H9 (cell line): ENCODE results near the gene BCAR3. TPM values are rescaled to one million over a fixed set of nuclear protein-coding genes. Genes with fewer than 3 reads are reported as not detected.

ENCODE experiments used
- DNase-seq: peaks from one replicate; pipeline ENCODE4 v3.0.0-alpha.2; 2017
- H2AFZ ChIP-seq: one replicate; pipeline ENCODE4 v1.6.1; 2013; ENCODE audit warnings: mild to moderate bottlenecking, low read length, control low read depth, moderate library complexity
- H2AK5ac ChIP-seq: 2 replicates; pipeline ENCODE4 v1.6.1; 2013; ENCODE audit warnings: low read length, control low read depth, mixed read lengths; ENCODE audit not compliant: insufficient read length
- H2BK120ac ChIP-seq: one replicate; pipeline ENCODE4 v1.6.1; 2013; ENCODE audit warnings: low read depth, mild to moderate bottlenecking, low read length, control low read depth, inconsistent platforms; ENCODE audit not compliant: poor library complexity, severe bottlenecking
- H2BK12ac ChIP-seq: 2 replicates; pipeline ENCODE4 v1.6.1; 2013; ENCODE audit warnings: low read length, control low read depth, mixed read lengths, low read depth; ENCODE audit not compliant: insufficient read length
- H2BK15ac ChIP-seq: 2 replicates; pipeline ENCODE4 v1.6.1; 2013; ENCODE audit warnings: low read depth, low read length, control low read depth
- H2BK20ac ChIP-seq: one replicate; pipeline ENCODE4 v1.6.1; 2013; ENCODE audit warnings: low read depth, mild to moderate bottlenecking, low read length, control low read depth, inconsistent platforms; ENCODE audit not compliant: poor library complexity, severe bottlenecking
- H2BK5ac ChIP-seq: 2 replicates; pipeline ENCODE4 v1.6.1; 2013; ENCODE audit warnings: low read length, control low read depth, mixed read lengths; ENCODE audit not compliant: insufficient read length
- H3K14ac ChIP-seq: 2 replicates; pipeline ENCODE4 v1.6.1; 2013; ENCODE audit warnings: low read length, control low read depth; ENCODE audit not compliant: insufficient read depth
- H3K18ac ChIP-seq: 2 replicates; pipeline ENCODE4 v1.6.1; 2013; ENCODE audit warnings: low read depth, mild to moderate bottlenecking, mixed read lengths, low read length, control low read depth; ENCODE audit not compliant: insufficient read length
- H3K23ac ChIP-seq: 2 replicates; pipeline ENCODE4 v1.6.1; 2013; ENCODE audit warnings: low read length, control low read depth, mixed read lengths, low read depth; ENCODE audit not compliant: insufficient read length
- H3K23me2 ChIP-seq: 2 replicates; pipeline ENCODE4 v1.6.1; 2013; ENCODE audit warnings: low read depth, mild to moderate bottlenecking, mixed read lengths, low read length, control low read depth; ENCODE audit not compliant: insufficient read length, poor library complexity, severe bottlenecking
- H3K27ac ChIP-seq: 2 replicates; pipeline ENCODE4 v1.5.1; 2013; ENCODE audit warnings: low read length, control low read depth, mixed read lengths, low read depth; ENCODE audit not compliant: insufficient read length
- H3K27me3 ChIP-seq: 2 replicates; pipeline ENCODE4 v1.6.1; 2013; ENCODE audit warnings: low read length, control low read depth, inconsistent platforms; ENCODE audit not compliant: insufficient read depth
- H3K4ac ChIP-seq: 2 replicates; pipeline ENCODE4 v1.6.1; 2013; ENCODE audit warnings: low read depth, mild to moderate bottlenecking, control low read depth, inconsistent platforms, low read length, moderate library complexity
- H3K4me1 ChIP-seq: 2 replicates; pipeline ENCODE4 v1.6.1; 2013; ENCODE audit warnings: low read length, control low read depth, inconsistent platforms; ENCODE audit not compliant: insufficient read depth
- H3K4me2 ChIP-seq: 2 replicates; pipeline ENCODE4 v1.6.1; 2013; ENCODE audit warnings: low read length, control low read depth, mixed read lengths; ENCODE audit not compliant: insufficient read length, insufficient read depth
- H3K56ac ChIP-seq: 2 replicates; pipeline ENCODE4 v1.6.1; 2013; ENCODE audit warnings: low read depth, mild to moderate bottlenecking, mixed read lengths, low read length, control low read depth; ENCODE audit not compliant: insufficient read length
- H3K79me1 ChIP-seq: 2 replicates; pipeline ENCODE4 v1.6.1; 2013; ENCODE audit warnings: low read depth, mild to moderate bottlenecking, moderate library complexity, low read length, control low read depth, inconsistent platforms; ENCODE audit not compliant: insufficient read depth, poor library complexity, severe bottlenecking
- H3K79me2 ChIP-seq: 2 replicates; pipeline ENCODE4 v1.6.1; 2013; ENCODE audit warnings: low read length, control low read depth, inconsistent platforms; ENCODE audit not compliant: insufficient read depth
- H3K9ac ChIP-seq: 2 replicates; pipeline ENCODE4 v1.6.1; 2013; ENCODE audit warnings: low read length, control low read depth, mixed read lengths; ENCODE audit not compliant: insufficient read length; ENCODE audit errors: extremely low read depth
- H3K9me3 ChIP-seq: one replicate; pipeline ENCODE4 v1.6.1; 2013; ENCODE audit warnings: low read depth, low read length, inconsistent platforms; ENCODE audit not compliant: control insufficient read depth
- H3T11ph ChIP-seq: one replicate; pipeline ENCODE4 v1.6.1; 2013; ENCODE audit warnings: mild to moderate bottlenecking, low read length, control low read depth, inconsistent platforms
- H4K20me1 ChIP-seq: one replicate; pipeline ENCODE4 v1.6.1; 2013; ENCODE audit not compliant: control insufficient read depth, insufficient read length, insufficient read depth
- H4K5ac ChIP-seq: 2 replicates; pipeline ENCODE4 v1.6.1; 2013; ENCODE audit warnings: low read depth, mild to moderate bottlenecking, mixed read lengths, low read length, control low read depth; ENCODE audit not compliant: insufficient read length
- H4K8ac ChIP-seq: replicated peaks from 2 replicates; pipeline ENCODE4 v1.6.1; 2013; ENCODE audit warnings: low read length, control low read depth, mixed read lengths, low read depth; ENCODE audit not compliant: insufficient read length
- H4K91ac ChIP-seq: 2 replicates; pipeline ENCODE4 v1.6.1; 2013; ENCODE audit warnings: low read depth, mild to moderate bottlenecking, moderate library complexity, mixed read lengths, low read length, control low read depth; ENCODE audit not compliant: insufficient read length
- H3K27ac Mint-ChIP-seq, 3 experiments: 2 replicates in 2 of 3; 3 replicates in 1 of 3; pipeline ENCODE4 v1.8.0; 2020 to 2021; ENCODE audit warnings: mixed read lengths in 3 of 3, mild to moderate bottlenecking in 1 of 3, moderate library complexity in 1 of 3
- H3K27me3 Mint-ChIP-seq: 2 replicates; pipeline ENCODE4 v1.8.0; 2021; ENCODE audit warnings: low read depth, mild to moderate bottlenecking, moderate library complexity, mixed read lengths
- H3K36me3 Mint-ChIP-seq, 3 experiments: 2 replicates in 2 of 3; 3 replicates in 1 of 3; pipeline ENCODE4 v1.8.0; 2020 to 2021; ENCODE audit warnings: low read depth in 3 of 3, mixed read lengths in 3 of 3; ENCODE audit not compliant: insufficient read depth in 1 of 3
- H3K4me1 Mint-ChIP-seq, 2 experiments: 2 replicates each; pipeline ENCODE4 v1.8.0; 2020; ENCODE audit warnings: mixed read lengths in 2 of 2
- H3K4me3 Mint-ChIP-seq, 2 experiments: 2 replicates in 1 of 2; 3 replicates in 1 of 2; pipeline ENCODE4 v1.8.0; 2020 to 2021; ENCODE audit warnings: mild to moderate bottlenecking in 2 of 2, mixed read lengths in 2 of 2, moderate library complexity in 1 of 2
- H3K9me3 Mint-ChIP-seq, 2 experiments: 2 replicates in 1 of 2; 3 replicates in 1 of 2; pipeline ENCODE4 v1.8.0; 2020; ENCODE audit warnings: mild to moderate bottlenecking in 2 of 2, mixed read lengths in 2 of 2, moderate library complexity in 1 of 2
- CTCF ChIP-seq: fragments of 200-600 bp; sonication (generic); conservative IDR thresholded peaks from 3 replicates; pipeline ENCODE4 v1.8.0; 2021; ENCODE audit warnings: antibody characterized with exemption, mild to moderate bottlenecking
- WGBS: extraction: QIAGEN DNeasy Blood & Tissue Kit; methylation state at CpG from one replicate; pipeline ENCODE4 v1.1.7; 2013; ENCODE audit warnings: missing lambda C conversion rate, low lambda C conversion rate, mixed read lengths; ENCODE audit not compliant: insufficient read length; ENCODE audit errors: extremely low coverage; 5-methylcytosine and 5-hydroxymethylcytosine counted together
- total RNA-seq: library from RNA; stranded (reverse); gene quantifications from 2 replicates; pipeline ENCODE4 v1.2.1, GENCODE V29; 2021

BCAR3 gene
- total RNA-seq, 1 experiment from 2014 or later: 4.9 TPM

DNA sequence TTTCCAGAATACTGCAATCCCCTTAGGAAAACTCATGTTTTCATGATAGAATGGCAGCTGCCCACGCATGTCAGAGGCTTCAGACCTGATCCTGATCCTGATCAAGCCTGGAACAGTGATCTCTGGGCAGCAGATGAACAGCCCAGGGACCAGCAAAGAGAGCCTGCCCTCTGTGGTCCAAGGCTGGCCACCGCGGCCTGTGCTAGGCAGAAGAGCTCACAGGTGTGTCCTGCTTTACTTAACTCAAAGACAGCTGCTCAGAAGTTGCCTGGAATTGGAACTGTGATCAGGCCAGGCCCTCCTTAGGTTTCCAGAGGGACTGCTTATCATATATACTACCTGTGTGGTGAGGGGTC, 21.2 kb upstream of the BCAR3 start:
- Histone ChIP-seq H3K4me2 (no peak overlapping the region), H2BK15ac (no peak overlapping the region)

More for the DNA sequence above, 21.2 kb upstream of the BCAR3 start:
- H3K79me2 ChIP-seq: no peaks in the 10 kb centered on the region
- peaks cover 7% of the 10 kb centered on the region; the same call in 1 of the 2 replicates for H3K4me1 ChIP-seq
- no peak overlapping the region for H3T11ph ChIP-seq
- no peak overlapping the region for H3K4ac ChIP-seq
- H2BK20ac ChIP-seq: no peak overlapping the region
- no peak overlapping the region for H2BK12ac ChIP-seq
- Mint-ChIP-seq H3K27ac (no peak overlapping the region; a peak in 1 of 7 replicates), H3K9me3 (no peaks in the 10 kb centered on the region), H3K4me1 (peaks cover 17 to 18% of the 10 kb centered on the region in 2 experiments), H3K36me3 (no peaks in the 10 kb centered on the region), H3K4me3 (no peak overlapping the region), H3K27me3 (no peaks in the 10 kb centered on the region)
- H3K9me3 ChIP-seq: no peaks in the 10 kb centered on the region
- H2AFZ ChIP-seq: no peak overlapping the region
- no peak overlapping the region for H3K9ac ChIP-seq
- no peak for TF ChIP-seq CTCF
- H4K20me1 ChIP-seq: no peaks in the 10 kb centered on the region
- DNase-seq: no peak
- H3K23ac ChIP-seq: no peak overlapping the region
- H3K27me3 ChIP-seq: no peaks in the 10 kb centered on the region
- no peak overlapping the region for H2BK5ac ChIP-seq
- H3K23me2 ChIP-seq: no peaks in the 10 kb centered on the region
- no peak overlapping the region for H4K5ac ChIP-seq
- no peak overlapping the region for H2AK5ac ChIP-seq
- no peaks in the 10 kb centered on the region for H3K79me1 ChIP-seq
- H3K14ac ChIP-seq: no peak overlapping the region
- WGBS: no CpG with 5 or more reads among the region's 3 CpGs
- H4K8ac ChIP-seq: no peak overlapping the region
- H4K91ac ChIP-seq: no peak overlapping the region
- H2BK120ac ChIP-seq: no peak overlapping the region
- no peak overlapping the region for H3K18ac ChIP-seq
- no peak overlapping the region for H3K56ac ChIP-seq
- H3K27ac ChIP-seq: no peak overlapping the region
